SK-N-DZ (cell line): ENCODE measurements around the gene HSPA6.
"Not testable (repeated sequence)": the region's sequence is repeated elsewhere in the genome, so short reads cannot be mapped to it uniquely, and the experiment has no call there.

ENCODE experiments used
- DNase-seq: peaks from one replicate; pipeline ENCODE4 v3.0.0-alpha.2; 2015; ENCODE audit warnings: low spot score

The HSPA6 gene

DNA sequence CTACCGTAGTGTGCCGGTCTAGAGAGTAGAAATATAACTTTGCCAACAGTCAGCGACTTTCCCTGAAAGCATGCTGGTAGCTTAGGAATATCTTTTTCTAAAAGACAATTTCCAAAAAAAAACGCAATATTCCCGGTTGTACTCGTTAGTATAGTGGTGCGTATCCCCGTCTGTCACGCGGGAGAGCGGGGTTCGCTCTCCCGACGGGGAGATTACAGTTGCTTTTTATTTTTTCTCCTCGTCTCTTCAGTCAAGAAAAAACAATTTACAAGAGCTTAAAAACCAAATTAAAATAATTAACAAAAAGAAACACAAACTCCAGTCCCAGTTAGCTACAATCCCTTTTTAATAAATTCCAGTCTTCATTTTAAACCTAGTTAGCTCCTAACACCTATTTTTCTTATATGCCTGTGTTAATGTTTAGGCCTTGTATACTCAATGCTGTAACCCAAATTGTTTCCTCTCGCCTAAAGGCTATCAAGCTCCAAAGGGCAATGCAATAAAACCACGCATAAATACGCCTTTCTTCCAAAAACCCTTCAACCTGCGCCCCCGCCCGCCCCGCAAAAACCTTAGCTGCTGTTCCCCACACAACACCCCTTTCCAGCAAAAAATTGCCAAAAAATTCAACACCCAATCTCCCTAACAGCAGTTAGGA is 7.8 kb downstream of the HSPA6 start:
- DNase-seq, result no peak

DNA sequence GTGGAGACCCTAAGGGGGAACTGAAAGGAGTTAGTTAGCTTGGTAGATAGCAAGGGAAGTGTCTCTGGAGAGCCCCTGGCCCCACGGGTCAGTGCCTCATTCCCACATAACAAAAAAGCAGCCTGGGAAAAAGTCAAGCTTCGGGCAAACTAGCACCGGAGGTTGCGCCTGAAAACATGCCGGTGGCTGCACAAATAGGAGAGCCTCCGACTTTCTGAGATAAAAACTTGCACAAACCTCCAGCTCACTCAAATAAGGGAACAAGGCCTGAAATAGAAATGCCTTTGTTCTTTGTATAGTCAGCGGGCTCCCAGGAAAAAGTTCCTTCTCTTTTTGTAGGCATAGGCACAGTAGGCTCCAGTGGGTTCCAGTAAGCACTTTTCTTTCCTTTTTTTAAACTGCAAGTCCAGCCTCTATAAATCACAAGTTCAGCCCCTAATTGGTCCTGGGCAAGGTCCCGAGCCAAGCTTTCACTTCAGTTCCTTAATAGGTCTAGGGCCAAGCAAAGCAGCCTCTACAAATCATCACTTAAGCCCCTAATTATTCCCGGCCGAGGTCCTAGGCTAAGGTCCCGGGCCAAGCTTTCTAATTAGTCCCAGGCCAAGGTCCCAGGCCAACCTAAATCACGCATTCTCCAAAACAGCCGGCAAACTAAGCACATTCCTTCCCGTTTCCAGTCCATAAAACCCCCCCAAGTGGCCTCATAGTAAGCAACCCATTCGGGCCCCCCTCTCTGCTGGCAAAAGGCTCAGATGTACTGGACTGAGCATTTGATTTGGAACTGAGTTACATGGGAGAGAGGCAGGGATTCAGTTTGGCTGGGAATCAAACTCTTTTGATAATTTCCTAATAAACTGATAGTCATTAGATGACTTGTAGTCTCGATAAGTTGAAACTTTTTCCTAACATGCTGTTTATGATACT is 8.6 kb downstream of the HSPA6 start:
- DNase-seq, result not testable (repeated sequence)

DNA sequence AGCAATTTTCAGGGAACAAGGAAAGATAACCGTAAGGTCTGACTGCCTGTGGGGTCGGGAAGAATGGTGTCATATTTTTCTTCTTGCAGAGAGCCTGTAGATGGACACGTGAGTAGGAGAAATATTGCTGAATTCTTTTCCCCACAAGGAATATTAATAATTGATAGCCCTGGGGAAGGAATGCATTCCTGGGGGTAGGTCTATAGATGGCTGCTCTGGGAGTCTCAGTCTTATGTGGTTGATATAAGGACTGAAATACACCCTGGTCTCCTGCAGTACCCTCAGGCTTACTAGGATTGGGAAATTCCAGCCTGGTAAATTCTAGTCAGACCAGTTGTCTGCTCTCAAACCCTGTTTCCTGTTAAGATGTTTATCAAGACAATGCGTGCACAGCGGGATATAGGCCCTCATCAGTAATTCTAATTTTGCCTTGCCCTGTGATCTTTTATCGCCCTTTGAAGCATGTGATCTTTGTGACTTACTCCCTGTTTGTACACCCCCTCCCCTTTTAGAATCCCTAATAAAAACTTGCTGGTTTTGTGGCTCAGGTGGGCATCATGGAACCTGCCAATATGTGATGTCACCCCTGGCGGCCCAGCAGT is 12.8 kb downstream of the HSPA6 start:
- not testable (repeated sequence) for DNase-seq

DNA sequence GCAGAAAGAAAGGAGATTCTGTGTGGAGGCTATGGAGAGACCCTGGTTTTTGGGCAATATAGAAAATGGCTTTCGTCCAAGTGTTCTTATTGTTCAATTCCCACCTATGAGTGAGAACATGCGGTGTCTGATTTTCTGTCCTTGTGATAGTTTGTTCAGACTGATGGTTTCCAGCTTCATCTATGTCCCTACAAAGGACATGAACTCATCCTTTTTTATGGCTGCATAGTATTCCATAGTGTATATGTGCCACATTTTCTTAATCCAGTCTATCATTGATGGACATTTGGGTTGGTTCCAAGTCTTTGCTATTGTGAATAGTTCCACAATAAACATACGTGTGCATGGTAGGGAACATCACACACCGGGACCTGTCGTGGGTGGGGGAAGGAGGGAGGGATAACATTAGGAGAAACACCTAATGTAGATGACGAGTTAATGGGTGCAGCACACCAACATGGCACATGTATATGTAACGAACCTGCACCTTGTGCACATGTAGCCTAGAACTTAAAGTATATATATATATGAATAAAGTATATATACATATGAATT is 14.7 kb downstream of the HSPA6 start:
- not testable (repeated sequence) for DNase-seq

DNA sequence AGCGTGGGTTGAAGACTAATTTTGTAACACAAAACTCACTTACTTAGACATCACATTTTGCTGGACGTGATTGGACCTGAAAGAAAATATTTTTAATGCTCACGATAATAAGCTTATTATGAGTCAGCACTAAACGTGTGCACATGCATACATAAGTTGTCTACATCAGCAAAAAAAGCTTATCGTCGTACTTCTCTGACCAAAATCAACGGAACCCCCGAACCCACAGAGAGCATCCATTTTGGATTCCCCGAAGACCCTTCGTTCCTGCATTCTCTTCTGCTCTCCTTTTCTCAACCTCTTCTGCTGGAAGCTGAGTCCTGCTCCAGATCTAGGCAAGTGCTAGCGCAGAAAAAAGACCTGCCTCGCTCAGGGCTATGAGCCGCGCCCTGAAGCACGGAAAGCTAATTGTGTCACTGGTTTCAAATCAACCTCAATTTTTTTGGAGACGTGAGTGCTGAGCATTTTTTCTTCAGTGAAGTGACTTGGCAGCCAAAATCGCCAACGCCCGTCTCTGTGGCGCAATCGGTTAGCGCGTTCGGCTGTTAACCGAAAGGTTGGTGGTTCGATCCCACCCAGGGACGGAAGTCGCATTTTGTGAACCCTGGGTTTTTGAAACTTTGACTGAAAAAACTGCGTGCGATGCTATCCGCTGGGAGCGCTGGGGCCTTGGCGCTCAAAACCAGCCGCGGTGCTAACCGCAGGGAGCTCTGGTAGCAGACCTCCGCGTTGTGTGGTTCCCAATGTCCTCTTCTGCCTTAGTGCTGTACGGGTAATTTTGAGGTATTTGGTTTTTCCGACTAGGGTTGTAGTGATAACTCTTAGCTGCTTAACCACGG is 15.6 kb downstream of the HSPA6 start:
- DNase-seq, result not testable (repeated sequence)

DNA sequence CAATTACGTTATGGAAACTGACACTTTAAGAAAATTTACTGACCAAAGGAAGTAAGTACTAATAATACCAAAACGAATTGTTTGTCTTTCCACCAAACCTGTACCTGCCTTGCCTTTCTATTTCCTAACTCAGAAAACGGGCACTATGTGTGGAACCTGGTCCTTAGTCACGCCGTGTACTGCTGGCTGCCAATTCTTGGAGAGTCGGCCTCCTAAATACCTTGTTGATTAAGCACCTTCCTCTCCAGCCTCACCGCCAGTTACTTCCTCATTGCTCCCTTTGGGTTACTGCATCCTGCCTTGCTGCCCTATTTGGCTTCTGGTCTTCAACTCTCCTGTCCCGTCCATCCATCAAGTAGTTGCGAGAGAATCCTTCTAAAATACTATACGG is 16.2 kb downstream of the HSPA6 start:
- DNase-seq, result not testable (repeated sequence)

DNA sequence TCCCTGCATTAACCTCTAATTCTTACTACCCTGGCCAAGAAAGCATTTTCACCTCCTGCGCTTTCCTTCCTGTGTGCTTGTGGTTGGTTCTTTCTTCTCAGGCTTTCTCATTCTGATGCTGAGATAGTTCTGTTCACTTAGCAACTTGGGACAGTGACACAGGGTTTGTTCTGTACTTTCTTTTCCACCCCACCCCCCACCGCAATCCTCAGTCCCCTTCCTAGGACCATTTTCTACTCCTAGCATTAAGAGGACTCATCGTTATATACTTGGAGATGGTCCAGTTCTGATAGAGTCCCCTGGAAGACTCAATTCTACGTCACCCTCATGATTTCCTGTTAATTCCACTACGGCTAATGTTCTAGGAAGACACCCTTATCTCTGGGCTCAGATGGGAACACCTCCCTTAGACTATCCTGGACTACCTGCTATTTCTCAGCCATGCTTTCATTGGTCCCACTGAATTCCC is 17.8 kb downstream of the HSPA6 start:
- DNase-seq, result not testable (repeated sequence)

DNA sequence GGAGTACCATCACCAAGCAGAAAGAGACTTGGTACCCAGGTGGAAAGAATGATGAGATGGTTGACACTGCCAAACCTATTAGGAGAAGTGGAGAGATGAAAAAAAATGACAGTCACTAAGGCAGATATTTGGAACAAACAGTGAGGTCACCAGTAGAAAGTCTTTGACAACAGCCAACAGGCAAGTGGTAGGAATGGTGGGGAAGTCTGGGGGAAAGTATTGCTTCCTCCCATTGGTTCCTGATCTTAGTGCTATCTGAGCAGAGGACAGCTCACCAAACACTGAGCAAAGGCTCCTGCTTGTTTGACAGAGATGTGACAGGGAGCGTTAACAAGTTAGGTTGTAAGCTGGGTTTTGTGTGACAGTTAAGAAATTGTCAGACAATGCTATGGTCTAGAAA is 18.8 kb downstream of the HSPA6 start:
- not testable (repeated sequence) for DNase-seq

DNA sequence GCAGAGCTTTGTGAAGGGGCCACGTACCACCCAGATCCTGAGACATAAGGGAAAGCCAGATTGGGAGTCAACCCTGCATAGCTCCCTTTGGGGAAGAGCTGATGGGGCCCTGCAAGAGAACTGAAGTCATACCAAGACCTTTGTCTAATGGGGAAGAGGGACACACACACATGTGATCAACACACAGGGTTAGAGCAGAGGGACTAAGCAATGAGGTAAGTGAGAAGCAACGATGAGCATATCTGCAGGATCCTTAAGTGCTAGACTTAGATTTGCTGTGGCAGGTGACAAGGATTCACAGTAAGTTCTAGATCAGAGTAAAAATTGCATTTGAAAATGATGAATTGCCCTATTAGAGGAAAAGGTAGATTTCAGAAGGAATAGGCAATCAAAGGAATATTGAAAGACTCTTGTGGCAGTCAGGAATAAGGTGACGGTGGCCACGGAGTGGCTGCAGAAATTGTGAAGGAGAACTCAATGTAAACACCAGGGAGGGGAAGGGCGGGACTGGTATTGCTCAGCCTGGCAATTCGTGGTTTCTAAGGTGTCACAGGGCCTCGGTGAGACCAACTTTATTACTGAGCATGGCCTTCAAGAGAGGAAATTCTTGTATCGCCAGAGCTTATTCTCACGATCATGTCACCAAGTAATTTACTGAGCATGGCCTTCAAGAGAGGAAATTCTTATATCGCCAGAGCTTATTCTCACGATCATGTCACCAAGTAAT is 20.8 kb downstream of the HSPA6 start:
- not testable (repeated sequence) for DNase-seq

DNA sequence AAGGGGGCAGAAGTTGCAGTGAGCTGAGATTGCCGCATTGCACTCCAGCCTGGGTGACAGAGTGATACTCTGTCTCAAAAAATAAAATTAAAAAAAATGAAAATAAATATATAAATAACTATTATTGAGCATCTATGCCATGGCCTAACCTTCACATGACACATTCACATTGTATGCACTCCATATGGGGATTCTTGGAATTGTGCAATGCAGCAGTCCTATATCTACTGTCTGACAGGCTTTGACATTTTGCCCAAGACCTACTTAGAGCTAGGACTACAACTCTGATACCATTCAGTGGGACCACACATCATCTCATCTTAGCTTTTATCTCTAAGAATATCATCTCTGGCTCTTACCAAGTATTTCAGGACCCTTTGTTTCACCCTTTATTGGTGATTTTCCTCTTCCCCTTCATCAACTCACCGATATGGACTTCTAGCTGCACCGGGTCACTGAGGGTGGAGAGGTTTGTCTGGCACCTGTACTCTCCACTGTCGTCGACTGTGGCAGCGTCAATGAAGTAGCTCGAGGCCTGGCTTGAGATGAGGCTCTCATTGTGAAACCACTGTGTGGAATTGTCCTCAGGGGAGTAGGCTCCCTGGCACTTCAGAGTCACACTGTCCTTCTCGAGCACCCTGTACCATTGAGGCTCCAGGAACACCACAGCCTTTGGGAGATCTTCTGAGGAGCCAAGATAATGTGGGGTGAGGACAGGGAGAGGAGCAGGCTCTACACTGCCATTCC is 23.8 kb downstream of the HSPA6 start:
- not testable (repeated sequence) for DNase-seq

DNA sequence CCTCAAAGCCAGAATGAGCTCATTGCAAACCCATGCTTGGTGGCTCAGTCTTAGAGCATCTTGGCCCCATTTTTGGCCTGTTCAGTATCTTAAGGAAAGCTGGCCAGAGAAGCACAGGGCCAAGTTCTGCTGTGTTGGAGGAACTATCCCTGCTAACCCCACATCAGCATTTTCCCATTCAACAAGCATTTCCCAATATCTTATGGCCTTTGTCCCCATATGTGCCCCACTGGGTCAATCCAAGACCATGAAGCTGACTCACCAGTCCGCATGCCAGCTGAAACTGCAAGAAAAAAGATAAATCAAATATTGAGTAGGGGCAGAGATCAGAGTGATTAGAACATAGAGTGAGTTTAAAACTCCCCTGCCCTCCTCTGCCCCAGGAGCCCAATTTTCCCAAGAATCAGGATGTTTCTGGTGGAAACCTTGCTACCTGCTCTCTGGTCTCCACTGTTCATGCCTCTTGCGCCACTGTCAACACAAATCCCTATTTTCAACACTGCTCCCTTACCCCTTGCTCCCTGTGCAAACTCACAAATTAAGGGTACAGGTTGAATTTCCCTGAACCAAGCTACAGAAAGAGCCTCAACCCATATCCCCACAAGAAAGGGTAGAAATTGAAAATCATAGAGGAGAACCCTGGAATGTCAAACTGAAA is 24.5 kb downstream of the HSPA6 start:
- DNase-seq, result not testable (repeated sequence)

DNA sequence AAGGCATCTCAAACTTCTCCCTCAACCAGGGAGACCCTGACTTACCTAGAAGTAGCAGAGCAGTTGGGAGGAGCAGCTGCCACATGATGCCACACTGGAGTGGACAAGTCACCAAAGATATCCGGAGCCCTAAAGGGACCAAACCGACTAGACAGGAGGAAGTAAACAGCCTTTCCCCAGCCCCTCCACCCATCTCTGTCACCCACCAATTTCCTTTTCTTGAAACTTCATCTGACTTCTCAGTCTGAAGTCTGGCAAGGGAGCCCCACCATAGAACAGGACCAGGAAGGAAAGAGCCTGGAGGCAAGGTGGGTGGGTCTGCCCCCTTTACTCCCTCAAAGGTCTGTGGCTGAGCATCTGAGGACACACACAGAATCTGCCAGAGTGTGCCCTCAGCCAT is 25.3 kb downstream of the HSPA6 start, which contains the start of gene FCGR3A:
FCGR3A (minus strand) TSS at position 167 of the 400 bp plus-strand sequence; CDS start at position 85, 82 bp downstream.
- DNase-seq, result no peak

DNA sequence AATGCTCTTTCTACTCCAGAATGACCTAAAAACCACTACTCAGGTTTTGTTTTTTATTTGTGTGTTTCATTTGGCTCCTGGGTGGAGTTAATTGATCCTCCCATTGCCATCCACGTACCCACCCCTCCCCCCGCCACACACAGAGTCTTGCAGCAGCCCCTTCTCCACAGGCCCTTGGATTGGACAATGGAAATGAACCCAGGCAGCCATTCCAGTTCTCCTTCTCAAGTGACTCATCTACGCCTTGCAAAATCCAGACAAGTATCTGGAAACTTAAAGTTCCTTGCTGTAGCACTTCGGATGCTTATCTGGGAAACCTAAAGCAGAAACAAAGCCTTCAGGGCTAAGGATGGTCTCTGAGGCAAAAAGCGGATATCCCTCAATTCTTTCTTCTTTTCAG is 26.6 kb downstream of the HSPA6 start:
- DNase-seq, result not testable (repeated sequence)

DNA sequence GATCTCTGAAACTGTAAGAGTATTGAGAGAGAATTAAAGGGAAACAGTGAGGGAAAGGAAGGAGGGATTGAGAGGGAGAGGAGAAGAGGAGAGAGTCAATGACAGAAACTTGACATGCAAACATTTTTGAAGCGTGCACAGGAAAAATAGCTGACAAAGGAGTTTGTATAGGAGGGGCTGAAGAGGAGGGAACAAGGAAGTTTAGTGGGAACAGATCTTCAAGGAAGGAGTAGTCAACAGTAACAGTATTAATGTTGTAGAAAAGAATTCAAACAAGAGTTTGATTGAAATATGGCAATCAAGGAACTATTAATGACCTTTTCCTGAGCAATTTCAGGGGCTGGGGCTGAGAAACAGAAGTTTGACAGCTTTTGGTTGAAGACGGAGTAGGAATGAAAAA is 29.3 kb downstream of the HSPA6 start:
- DNase-seq, result not testable (repeated sequence)

DNA sequence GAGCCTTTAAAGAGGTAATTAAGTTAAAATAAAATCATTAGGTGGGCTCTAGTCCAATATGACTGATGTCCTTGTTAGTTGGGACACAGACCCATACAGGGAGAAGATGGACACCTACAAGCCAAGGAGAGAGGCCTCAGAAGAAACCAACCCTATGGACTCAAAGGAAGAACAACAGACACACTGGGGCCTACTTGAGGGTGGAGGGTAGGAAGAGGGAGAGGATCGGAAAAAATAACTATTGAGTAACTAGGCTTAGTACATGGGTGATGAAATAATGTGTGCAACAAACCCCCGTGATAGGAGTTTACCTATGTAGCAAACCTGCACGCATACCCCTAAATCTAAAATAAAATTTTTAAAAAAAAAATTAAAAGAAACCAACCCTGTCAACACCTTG is 30.0 kb downstream of the HSPA6 start:
- not testable (repeated sequence) for DNase-seq

DNA sequence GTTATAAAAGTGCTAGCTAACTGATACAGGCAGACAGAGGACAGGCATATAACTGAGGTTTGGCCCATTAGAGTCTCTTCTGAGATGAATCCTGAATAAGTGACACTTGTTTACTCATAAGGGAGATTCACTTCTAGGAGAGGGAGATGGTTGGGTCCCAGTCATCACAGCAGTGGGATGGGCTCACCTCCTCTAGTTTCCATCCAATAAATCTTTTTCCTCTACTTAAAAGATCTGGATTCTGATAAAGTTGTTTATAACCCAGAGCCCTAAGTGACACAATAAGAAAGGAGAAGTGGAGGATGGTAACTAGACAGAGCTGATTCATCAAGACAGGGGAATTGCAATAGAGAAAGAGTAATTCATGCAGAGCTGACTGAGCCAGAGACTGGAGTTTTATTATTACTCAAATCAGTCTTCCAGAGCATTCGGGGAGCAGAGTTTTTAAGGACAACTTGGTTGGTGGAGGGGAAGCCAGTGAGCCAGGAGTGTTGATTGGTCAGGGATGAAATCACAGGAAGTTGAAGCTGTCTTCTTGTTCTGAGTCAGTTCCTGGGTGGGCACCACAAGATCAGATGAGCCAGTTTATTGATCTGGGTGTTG is 30.6 kb downstream of the HSPA6 start:
- DNase-seq, result not testable (repeated sequence)

DNA sequence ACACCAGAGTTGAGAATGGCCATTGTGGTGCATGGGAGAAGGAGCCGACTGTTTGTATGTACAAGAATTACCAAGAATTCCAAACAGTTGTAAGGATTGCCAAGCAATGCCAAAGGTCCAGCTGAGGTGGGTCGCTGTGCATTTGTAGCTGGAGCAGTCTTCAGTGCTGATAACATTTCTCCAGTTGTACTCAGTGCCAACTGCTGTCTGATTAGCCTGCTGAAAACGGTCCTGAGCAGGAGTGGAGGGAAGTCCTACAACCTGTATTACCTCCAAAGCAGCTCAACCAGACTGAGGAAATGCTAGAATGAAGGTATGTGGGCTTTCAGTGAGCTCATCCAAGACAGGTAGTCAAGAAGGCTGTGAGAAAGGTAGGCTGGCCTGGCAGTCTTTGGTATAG is 31.8 kb downstream of the HSPA6 start:
- not testable (repeated sequence) for DNase-seq

DNA sequence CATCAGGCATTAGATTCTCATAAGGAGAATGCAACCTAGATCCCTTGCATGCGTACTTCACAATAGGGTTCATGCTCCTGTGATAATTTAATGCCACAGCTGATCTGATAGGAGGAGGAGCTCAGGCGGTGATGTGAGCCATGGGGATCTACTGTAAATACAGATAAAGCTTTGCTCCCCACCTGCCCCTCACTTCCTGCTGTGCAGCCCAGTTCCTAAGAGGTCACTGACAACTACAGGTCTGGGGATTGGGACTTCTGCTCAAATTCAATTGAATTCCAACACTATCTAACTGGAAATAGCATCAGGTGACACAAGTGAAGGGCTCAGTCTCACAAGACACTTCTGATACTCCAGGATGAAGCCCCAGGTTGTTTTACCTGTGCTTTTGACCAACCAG is 32.6 kb downstream of the HSPA6 start:
- not testable (repeated sequence) for DNase-seq
